ENCODE measurements around the gene SAMD4B. TPM values are rescaled to one million over a fixed set of nuclear protein-coding genes. Genes with fewer than 3 reads are reported as not detected.

The SAMD4B gene
- total and polyA plus RNA-seq, 9 of the 15 experiments (the other 6 are each of a cell fraction or from before 2014, with no cell fraction given) = 3.4 to 90.5 (median 38.0) TPM

GRCh38 chr19:39412100-39412866 lies 70.1 kb downstream of the SAMD4B start, which contains the start of gene PLEKHG2 (continued):
- TF ChIP-seq E2F8 (IDR thresholded peaks at IDR 0.05; ENCODE audit: low read depth, partially characterized antibody) (peak; percentile 64), CLOCK (CRISPR knock-in tag; IDR thresholded peaks at IDR 0.05; ENCODE audit: borderline replicate concordance) (peak; percentile 75; the same call in 1 of the 2 replicates), CXXC5 (CRISPR knock-in tag; IDR thresholded peaks at IDR 0.05) (peak; percentile 94), AFF4 (CRISPR knock-in tag; IDR thresholded peaks at IDR 0.05) (peak; percentile 81; the same call in 1 of the 2 replicates), NRF1 (conservative IDR thresholded peaks at IDR 0.05 in 1 of 2, IDR thresholded peaks at IDR 0.05 in 1 of 2) (peak; percentile 48 to 60), PREB (CRISPR knock-in tag; IDR thresholded peaks at IDR 0.05) (no peak), ZFP1 (CRISPR knock-in tag; IDR thresholded peaks at IDR 0.05) (0 out of 2 replicates have a peak, but pooled peaks have one; percentile 40), CBX8 (IDR thresholded peaks at IDR 0.05; ENCODE audit: borderline replicate concordance, extremely low read depth, low read depth, low read length, poor library complexity, severe bottlenecking) (no peak), TRIM25 (IDR thresholded peaks at IDR 0.05; ENCODE audit: borderline replicate concordance) (no peak), PURB (CRISPR knock-in tag; IDR thresholded peaks at IDR 0.05; ENCODE audit: low read depth) (no peak)

Measured in K562 (cell line).